IMR-90 (cell line): Measurements from ENCODE around the gene TMEM38B.

Experiments
- CHD1 ChIP-seq: IDR thresholded peaks from 2 replicates; pipeline ENCODE4 v1.6.1; 2012; ENCODE audit warnings: low read depth, low read length, improper control_type of control experiment
- CTCF ChIP-seq: conservative IDR thresholded peaks from 2 replicates; pipeline ENCODE4 v1.5.1; 2012; ENCODE audit warnings: mild to moderate bottlenecking, low read depth, low read length, improper control_type of control experiment

GRCh38 chr9:105667867-105668266, 26.5 kb upstream of the TMEM38B start:
- no peak for TF ChIP-seq CHD1
- no peak for TF ChIP-seq CTCF
